OCI-LY7 (cell line): ENCODE results near the gene PNCK. TPM values are rescaled to one million over a fixed set of nuclear protein-coding genes. Genes with fewer than 3 reads are reported as not detected.

Source experiments
- BruUV-seq: library from RNA; stranded (reverse); fragments of 400-500 nt; replicated peaks from 2 replicates; lab custom pipeline; 2021; lab: Mats Ljungman, UMichigan
- CTCF ChIA-PET: fragments of 300-600 bp; sonication (Branson Sonifier 250); formaldehyde crosslinking; loops from one replicate; lab custom pipeline; 2022; ENCODE audit warnings: antibody characterized with exemption; ENCODE audit not compliant: unreplicated experiment; lab: Charles Lee
- POLR2A ChIA-PET: fragments of 300-600 bp; sonication (Branson Sonifier 250); formaldehyde crosslinking; loops from one replicate; lab custom pipeline; 2022; ENCODE audit warnings: antibody characterized with exemption; lab: Charles Lee
- DNase-seq: peaks from one replicate; pipeline ENCODE4 v3.0.0-alpha.2; 2015; ENCODE audit warnings: low spot score
- H2AFZ ChIP-seq: fragments of 200-600 bp; sonication (generic), shearing (Covaris generic); 2 replicates; pipeline ENCODE4 v1.6.1; 2014; ENCODE audit warnings: mild to moderate bottlenecking, antibody characterized with exemption, low read length, moderate library complexity
- H3K27ac ChIP-seq: fragments of 200-600 bp; sonication (generic); 2 replicates; pipeline ENCODE4 v1.5.1; 2014; ENCODE audit warnings: mixed run types, low read depth, mild to moderate bottlenecking, moderate library complexity, low read length, inconsistent platforms; ENCODE audit not compliant: poor library complexity, severe bottlenecking
- H3K36me3 ChIP-seq: fragments of 200-600 bp; sonication (generic); 2 replicates; pipeline ENCODE4 v1.6.1; 2014; ENCODE audit warnings: mild to moderate bottlenecking, antibody characterized with exemption, low read length, moderate library complexity, mixed read lengths; ENCODE audit not compliant: insufficient read depth
- H3K4me1 ChIP-seq: fragments of 200-600 bp; sonication (generic); 2 replicates; pipeline ENCODE4 v1.5.1; 2014; ENCODE audit warnings: mild to moderate bottlenecking, low read length; ENCODE audit not compliant: insufficient read depth, poor library complexity, severe bottlenecking
- H3K4me2 ChIP-seq: fragments of 200-600 bp; sonication (generic); 2 replicates; pipeline ENCODE4 v1.6.1; 2014; ENCODE audit warnings: mild to moderate bottlenecking, low read length
- H3K4me3 ChIP-seq: fragments of 200-600 bp; sonication (generic); 2 replicates; pipeline ENCODE4 v1.5.1; 2014; ENCODE audit warnings: mild to moderate bottlenecking, low read depth, low read length; ENCODE audit not compliant: poor library complexity, severe bottlenecking
- H3K79me2 ChIP-seq: fragments of 200-600 bp; sonication (generic); 2 replicates; pipeline ENCODE4 v1.6.1; 2016; ENCODE audit warnings: low read depth, mild to moderate bottlenecking, low read length, moderate library complexity, mixed read lengths; ENCODE audit not compliant: insufficient read depth
- H3K9me2 ChIP-seq: fragments of 200-600 bp; sonication (generic); 2 replicates; pipeline ENCODE4 v1.6.1; 2016; ENCODE audit warnings: mild to moderate bottlenecking, low read length, mixed read lengths; ENCODE audit not compliant: insufficient read depth
- H3K9me3 ChIP-seq: fragments of 200-600 bp; sonication (generic); 2 replicates; pipeline ENCODE4 v1.6.1; 2014; ENCODE audit warnings: mild to moderate bottlenecking, mixed run types, low read length, mixed read lengths
- H4K20me1 ChIP-seq: fragments of 200-600 bp; sonication (generic); 2 replicates; pipeline ENCODE4 v1.6.1; 2014; ENCODE audit warnings: mild to moderate bottlenecking, antibody characterized with exemption, low read length, moderate library complexity, mixed read lengths; ENCODE audit not compliant: insufficient read depth
- CTCF ChIP-seq: fragments of 200-600 bp; sonication (generic); conservative IDR thresholded peaks from 2 replicates; pipeline ENCODE4 v1.5.1; 2014; ENCODE audit warnings: mild to moderate bottlenecking, antibody characterized with exemption, low read length, moderate library complexity, mixed read lengths
- EZH2phosphoT487 ChIP-seq: fragments of 200-600 bp; sonication (generic); IDR thresholded peaks from 2 replicates; pipeline ENCODE4 v1.6.1; 2018; ENCODE audit warnings: low read depth, borderline replicate concordance, mild to moderate bottlenecking, mixed run types, antibody characterized with exemption, low read length, moderate library complexity, mixed read lengths
- intact Hi-C: fragments of 100-400 bp; cut with micrococcal nuclease; formaldehyde crosslinking; loops from one replicate; pipeline ENCODE4 v1.10.0; 2022; ENCODE audit not compliant: unreplicated experiment
- total RNA-seq, 2 experiments: library from RNA; depleted of rRNA in 1 of 2; stranded (reverse); fragments of >200 nt in 1 of 2; shearing (Covaris generic) in 1 of 2; gene quantifications; 2 replicates each; pipeline ENCODE4 v1.2.3, GENCODE V29; 2014 to 2022

Gene PNCK
- total RNA-seq, 2 experiments from 2014 or later: 0.19 TPM; not detected in 1

- DNase-seq: no peak
- TF ChIP-seq CTCF (no peak), EZH2phosphoT487 (no peak)
- H4K20me1 ChIP-seq: no peaks in the 10 kb centered on the region
- no peak overlapping the region for H3K27ac ChIP-seq
- ChIA-PET POLR2A (no interaction called here), CTCF (no interaction called here)
- no peaks in the 10 kb centered on the region for H3K9me2 ChIP-seq
- H3K4me1 ChIP-seq: no peaks in the 10 kb centered on the region
- no peak overlapping the region for H3K4me3 ChIP-seq
- H3K9me3 ChIP-seq: no peaks in the 10 kb centered on the region
- H2AFZ ChIP-seq: no peak overlapping the region
- intact Hi-C loops: no loop called here
- no TSS peak for BruUV-seq
- no peak overlapping the region for H3K4me2 ChIP-seq
- no peaks in the 10 kb centered on the region for H3K79me2 ChIP-seq
- H3K36me3 ChIP-seq: no peaks in the 10 kb centered on the region
Observed at GRCh38 chrX:153634236-153634635, 39.4 kb downstream of the PNCK start.

GRCh38 chrX:153633607-153634180 lies 39.9 kb downstream of the PNCK start:
- Histone ChIP-seq H3K27ac (no peak overlapping the region), H3K4me2 (no peak overlapping the region), H3K4me3 (no peak overlapping the region), H3K36me3 (no peaks in the 10 kb centered on the region), H4K20me1 (no peaks in the 10 kb centered on the region), H2AFZ (no peak overlapping the region), H3K9me2 (no peaks in the 10 kb centered on the region), H3K9me3 (no peaks in the 10 kb centered on the region), H3K4me1 (no peaks in the 10 kb centered on the region), H3K79me2 (no peaks in the 10 kb centered on the region)
- no TSS peak for BruUV-seq
- CTCF ChIA-PET: no interaction called here
- POLR2A ChIA-PET: no interaction called here
- DNase-seq: no peak
- intact Hi-C loops: no loop called here
- TF ChIP-seq EZH2phosphoT487: no peak
- no peak for TF ChIP-seq CTCF

GRCh38 chrX:153633048-153633447 lies 40.6 kb downstream of the PNCK start:
- no peaks in the 10 kb centered on the region for H3K36me3 ChIP-seq
- no peak overlapping the region for H3K27ac ChIP-seq
- H3K9me2 ChIP-seq: no peaks in the 10 kb centered on the region
- intact Hi-C loops: no loop called here
- no peak overlapping the region for H2AFZ ChIP-seq
- no peaks in the 10 kb centered on the region for H3K9me3 ChIP-seq
- BruUV-seq: no TSS peak
- no peaks in the 10 kb centered on the region for H4K20me1 ChIP-seq
- TF ChIP-seq CTCF: no peak
- no peak for TF ChIP-seq EZH2phosphoT487
- CTCF ChIA-PET: no interaction called here
- no peaks in the 10 kb centered on the region for H3K79me2 ChIP-seq
- no peak overlapping the region for H3K4me3 ChIP-seq
- POLR2A ChIA-PET: no interaction called here
- H3K4me2 ChIP-seq: no peak overlapping the region
- H3K4me1 ChIP-seq: no peaks in the 10 kb centered on the region
- DNase-seq: no peak
